ENCODE data around the gene REM2. TPM values are rescaled to one million over a fixed set of nuclear protein-coding genes. Genes with fewer than 3 reads are reported as not detected.

Gene REM2
- total RNA-seq, 3 donors from 2014 or later: 0.13 to 0.27 (median 0.15) TPM

DNA sequence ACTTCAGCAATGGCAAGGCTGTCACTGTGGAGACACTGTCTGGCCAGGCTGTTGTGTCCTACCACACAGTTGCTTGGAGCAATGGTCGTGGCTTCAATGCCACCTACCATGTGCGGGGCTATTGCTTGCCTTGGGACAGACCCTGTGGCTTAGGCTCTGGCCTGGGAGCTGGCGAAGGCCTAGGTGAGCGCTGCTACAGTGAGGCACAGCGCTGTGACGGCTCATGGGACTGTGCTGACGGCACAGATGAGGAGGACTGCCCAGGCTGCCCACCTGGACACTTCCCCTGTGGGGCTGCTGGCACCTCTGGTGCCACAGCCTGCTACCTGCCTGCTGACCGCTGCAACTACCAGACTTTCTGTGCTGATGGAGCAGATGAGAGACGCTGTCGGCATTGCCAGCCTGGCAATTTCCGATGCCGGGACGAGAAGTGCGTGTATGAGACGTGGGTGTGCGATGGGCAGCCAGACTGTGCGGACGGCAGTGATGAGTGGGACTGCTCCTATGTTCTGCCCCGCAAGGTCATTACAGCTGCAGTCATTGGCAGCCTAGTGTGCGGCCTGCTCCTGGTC is 7.2 kb upstream of the REM2 start:
- no peak for ATAC-seq
- peaks cover 24% of the 10 kb centered on the region for H3K36me3 Mint-ChIP-seq (ENCODE audit: insufficient read depth)
- H3K4me3 Mint-ChIP-seq: no peak overlapping the region
- H3K9me3 Mint-ChIP-seq: no peaks in the 10 kb centered on the region
- no peaks in the 10 kb centered on the region for H3K27me3 Mint-ChIP-seq (ENCODE audit: low read depth)
- DNase-seq: no peak
- H3K4me1 Mint-ChIP-seq (ENCODE audit: low read depth): peaks cover 29% of the 10 kb centered on the region

GRCh38 chr14:22877000-22877501 is 6.0 kb upstream of the REM2 start:
- H3K4me3 Mint-ChIP-seq: no peak overlapping the region
- DNase-seq (no peak), ATAC-seq (no peak)
- H3K4me1 Mint-ChIP-seq (ENCODE audit: low read depth): peaks cover 28% of the 10 kb centered on the region
- no peaks in the 10 kb centered on the region for H3K27me3 Mint-ChIP-seq (ENCODE audit: low read depth)
- H3K36me3 Mint-ChIP-seq (ENCODE audit: insufficient read depth): peaks cover 24% of the 10 kb centered on the region
- no peaks in the 10 kb centered on the region for H3K9me3 Mint-ChIP-seq

- no peak for ATAC-seq
- Mint-ChIP-seq H3K4me3 (no peak overlapping the region), H3K9me3 (no peaks in the 10 kb centered on the region), H3K4me1 (ENCODE audit: low read depth) (peaks cover 22% of the 10 kb centered on the region), H3K27me3 (ENCODE audit: low read depth) (no peaks in the 10 kb centered on the region), H3K36me3 (ENCODE audit: insufficient read depth) (peaks cover 20% of the 10 kb centered on the region)
- DNase-seq: no peak
Measured at GRCh38 chr14:22878271-22879246, 4.5 kb upstream of the REM2 start.

DNA sequence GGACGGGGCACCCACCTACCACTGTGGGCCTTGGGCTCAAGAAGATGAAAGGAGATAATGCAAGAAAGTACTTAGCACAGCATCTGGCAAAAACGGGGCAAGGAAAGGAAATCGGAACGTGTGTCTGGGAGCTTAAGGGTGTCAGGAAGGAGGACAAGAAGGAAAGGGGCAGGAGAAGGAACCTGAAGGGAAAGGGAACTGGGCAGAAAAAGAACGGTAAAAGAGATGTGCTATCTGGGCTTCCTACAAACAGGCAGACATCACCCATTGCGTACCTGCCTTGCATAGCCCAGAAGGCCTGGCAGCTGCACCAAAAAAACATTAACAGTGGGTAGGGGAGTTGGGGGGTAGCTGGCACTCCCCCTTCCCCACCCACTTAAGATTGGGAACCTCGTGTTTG is 958 bp upstream of the REM2 start:
- ATAC-seq (no peak), DNase-seq (no peak)
- Mint-ChIP-seq H3K36me3 (ENCODE audit: insufficient read depth) (peaks cover 8% of the 10 kb centered on the region), H3K27me3 (ENCODE audit: low read depth) (no peaks in the 10 kb centered on the region), H3K9me3 (no peaks in the 10 kb centered on the region), H3K4me3 (no peak overlapping the region), H3K4me1 (ENCODE audit: low read depth) (peaks cover 28% of the 10 kb centered on the region)

DNA sequence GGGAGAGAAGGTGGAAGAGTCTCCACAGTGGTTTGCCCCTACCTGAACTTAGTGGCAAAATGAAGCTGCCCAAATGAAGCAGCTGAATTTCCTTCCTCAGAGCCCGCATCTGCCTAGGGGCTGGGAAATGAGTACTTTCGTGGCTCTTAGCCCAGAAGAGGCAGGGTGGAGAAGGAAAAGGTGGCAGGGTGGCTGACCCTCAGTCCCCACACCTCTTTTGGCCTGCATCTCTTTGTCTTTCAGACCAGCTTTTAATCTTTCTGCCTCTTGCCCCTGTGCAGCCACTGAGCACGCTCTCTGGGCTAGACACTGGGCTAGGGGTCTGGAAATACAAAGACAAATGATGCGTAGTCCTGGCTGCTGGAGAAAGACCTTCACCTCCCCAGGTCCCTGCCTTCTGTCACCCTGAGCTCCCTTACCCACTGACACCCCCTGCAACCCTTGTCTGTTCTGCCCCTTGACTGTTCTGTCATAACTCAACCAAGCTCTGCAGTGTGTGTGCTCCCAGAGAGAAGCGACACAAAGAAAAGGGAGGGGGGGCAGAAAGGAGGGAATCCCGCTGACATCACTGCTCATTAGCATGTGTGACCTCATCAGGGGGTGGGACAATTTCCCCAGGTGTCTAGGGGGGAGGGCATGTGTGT is 371 bp upstream of the REM2 start:
- Mint-ChIP-seq H3K27me3 (ENCODE audit: low read depth) (no peaks in the 10 kb centered on the region), H3K9me3 (no peaks in the 10 kb centered on the region), H3K36me3 (ENCODE audit: insufficient read depth) (peaks cover 8% of the 10 kb centered on the region), H3K4me1 (ENCODE audit: low read depth) (peaks cover 34% of the 10 kb centered on the region), H3K4me3 (no peak overlapping the region)
- ATAC-seq: peak in 1 of 2 donors; percentile 5
- DNase-seq: peak; percentile 63

DNA sequence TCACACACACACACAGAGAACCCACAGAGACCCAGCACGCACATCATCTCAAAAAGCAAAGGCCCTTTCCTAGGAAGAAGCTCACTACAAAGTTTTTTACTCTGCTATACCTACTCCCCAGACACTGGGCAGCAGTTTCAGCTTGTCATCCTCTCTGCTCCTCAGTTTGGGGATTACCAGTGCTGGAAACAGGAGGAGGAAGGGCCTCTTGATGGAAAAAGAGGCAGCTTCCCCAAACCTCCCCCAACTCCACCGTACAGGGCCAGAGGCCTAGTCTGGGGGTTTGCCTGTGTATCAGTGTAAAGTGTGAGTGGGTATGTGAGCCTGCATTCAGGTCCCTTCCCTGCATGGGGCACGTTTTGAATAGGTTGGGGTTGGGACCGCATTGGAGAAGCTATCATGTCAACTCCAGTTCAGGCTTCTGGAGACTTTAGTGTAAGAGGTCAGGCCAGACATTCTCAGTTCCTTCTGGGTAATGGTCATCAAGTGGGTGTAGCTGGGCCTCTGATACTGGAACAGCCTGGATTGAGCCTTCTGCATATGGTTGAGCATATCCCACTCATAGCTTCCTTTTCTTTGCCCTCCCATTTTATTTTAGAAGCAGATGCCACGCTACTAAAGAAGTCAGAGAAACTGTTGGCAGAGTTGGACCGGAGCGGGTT is 1.2 kb downstream of the REM2 start:
- Mint-ChIP-seq H3K9me3 (no peaks in the 10 kb centered on the region), H3K27me3 (ENCODE audit: low read depth) (no peaks in the 10 kb centered on the region), H3K36me3 (ENCODE audit: insufficient read depth) (no peaks in the 10 kb centered on the region), H3K4me3 (no peak overlapping the region), H3K4me1 (ENCODE audit: low read depth) (peaks cover 45% of the 10 kb centered on the region)
- no peak for DNase-seq
- ATAC-seq: no peak

GRCh38 chr14:22884738-22885523 is 1.9 kb downstream of the REM2 start:
- no peak for DNase-seq
- H3K4me3 Mint-ChIP-seq: no peak overlapping the region
- peaks cover 50% of the 10 kb centered on the region for H3K4me1 Mint-ChIP-seq (ENCODE audit: low read depth)
- H3K36me3 Mint-ChIP-seq (ENCODE audit: insufficient read depth): peaks cover under 1% of the 10 kb centered on the region
- H3K9me3 Mint-ChIP-seq: no peaks in the 10 kb centered on the region
- no peaks in the 10 kb centered on the region for H3K27me3 Mint-ChIP-seq (ENCODE audit: low read depth)
- no peak for ATAC-seq

DNA sequence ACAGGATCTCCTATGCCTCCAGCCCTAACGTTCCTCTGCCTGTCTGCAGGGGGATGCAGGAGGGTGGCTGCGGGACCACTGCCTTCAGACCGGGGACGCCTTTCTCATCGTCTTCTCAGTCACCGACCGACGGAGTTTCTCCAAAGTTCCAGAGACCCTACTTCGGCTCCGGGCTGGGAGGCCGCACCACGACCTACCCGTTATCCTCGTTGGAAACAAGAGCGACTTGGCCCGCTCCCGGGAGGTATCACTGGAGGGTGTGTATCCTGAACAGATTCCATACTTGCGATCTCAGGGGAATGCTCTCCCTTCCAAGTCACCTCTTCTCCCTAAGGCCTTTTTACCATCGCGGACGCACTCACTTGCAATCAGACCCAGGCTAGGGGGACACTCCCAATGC is 3.0 kb downstream of the REM2 start:
- DNase-seq (no peak), ATAC-seq (no peak)
- H3K4me1 Mint-ChIP-seq (ENCODE audit: low read depth): peaks cover 57% of the 10 kb centered on the region
- H3K27me3 Mint-ChIP-seq (ENCODE audit: low read depth): no peaks in the 10 kb centered on the region
- H3K36me3 Mint-ChIP-seq (ENCODE audit: insufficient read depth): peaks cover 2% of the 10 kb centered on the region
- H3K4me3 Mint-ChIP-seq: peak overlapping the region; percentile 67
- H3K9me3 Mint-ChIP-seq: no peaks in the 10 kb centered on the region

GRCh38 chr14:22886500-22887259 is 3.7 kb downstream of the REM2 start:
- Mint-ChIP-seq H3K27me3 (ENCODE audit: low read depth) (no peaks in the 10 kb centered on the region), H3K4me1 (ENCODE audit: low read depth) (peaks cover 56% of the 10 kb centered on the region), H3K9me3 (no peaks in the 10 kb centered on the region), H3K36me3 (ENCODE audit: insufficient read depth) (peaks cover 2% of the 10 kb centered on the region), H3K4me3 (peak overlapping the region; percentile 79)
- ATAC-seq (peak; percentile 64 to 66), DNase-seq (peak; percentile 65)

DNA sequence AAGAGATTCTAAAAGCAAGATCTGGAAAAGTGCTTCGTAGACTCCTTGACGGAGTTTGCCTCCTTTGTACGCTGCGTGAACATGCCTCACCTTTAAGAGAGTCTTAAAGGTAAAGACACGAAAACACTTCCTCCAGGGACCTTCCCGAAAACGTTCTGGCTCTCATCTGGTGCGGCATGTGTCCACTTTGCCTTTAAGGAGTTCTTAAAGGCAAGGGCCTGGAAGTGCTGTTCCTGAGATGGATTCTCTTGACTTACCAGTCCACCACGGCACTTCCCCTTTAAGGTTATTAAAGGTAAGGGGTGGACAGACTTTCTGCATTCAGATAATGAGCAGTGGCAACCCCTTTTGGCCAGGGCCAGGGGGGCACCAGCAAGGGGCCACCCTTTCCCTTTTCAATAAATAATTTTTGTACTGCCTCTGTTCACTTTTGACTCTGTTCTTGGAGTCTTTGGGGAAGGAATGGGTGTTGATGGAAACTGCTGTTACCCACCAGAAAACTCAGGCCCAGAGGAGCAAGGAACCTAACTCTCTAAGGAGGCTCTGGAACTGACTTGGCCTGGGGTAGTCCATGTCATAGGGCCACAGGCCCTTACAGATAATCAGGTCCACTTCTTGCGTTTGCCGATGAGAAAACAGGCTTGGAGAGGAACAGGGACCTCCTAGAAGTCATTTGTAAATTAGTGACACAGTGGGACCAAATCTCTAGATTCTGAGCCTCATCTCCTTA is 4.4 kb downstream of the REM2 start:
- Mint-ChIP-seq H3K4me1 (ENCODE audit: low read depth) (peaks cover 53% of the 10 kb centered on the region), H3K27me3 (ENCODE audit: low read depth) (no peaks in the 10 kb centered on the region), H3K36me3 (ENCODE audit: insufficient read depth) (peaks cover 4% of the 10 kb centered on the region), H3K4me3 (peak overlapping the region; percentile 79), H3K9me3 (no peaks in the 10 kb centered on the region)
- DNase-seq (no peak), ATAC-seq (peak; percentile 26 to 28)

DNA sequence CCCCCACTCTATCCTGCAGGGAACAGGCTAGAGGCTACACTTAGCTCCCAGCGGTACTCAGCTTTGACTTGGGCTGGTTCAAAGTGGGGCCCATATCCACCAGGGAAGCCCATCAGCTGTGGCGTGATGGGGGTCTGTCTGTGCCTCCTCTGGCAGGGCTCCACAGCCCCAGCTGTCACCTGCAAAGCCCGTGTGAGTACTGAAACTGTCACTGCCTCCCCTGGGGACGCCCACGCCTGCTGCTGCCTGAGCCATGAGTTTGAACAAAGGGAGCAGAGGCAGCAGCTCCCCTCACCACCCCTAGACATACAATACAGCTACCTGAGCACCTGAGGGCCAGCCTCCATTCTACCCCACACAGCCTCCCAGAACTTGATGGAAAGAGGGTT is 5.0 kb downstream of the REM2 start:
- Mint-ChIP-seq H3K9me3 (no peaks in the 10 kb centered on the region), H3K36me3 (ENCODE audit: insufficient read depth) (peaks cover 4% of the 10 kb centered on the region), H3K27me3 (ENCODE audit: low read depth) (no peaks in the 10 kb centered on the region), H3K4me3 (peak overlapping the region; percentile 79), H3K4me1 (ENCODE audit: low read depth) (peaks cover 53% of the 10 kb centered on the region)
- DNase-seq (peak; percentile 61), ATAC-seq (peak; percentile 40 to 45)

DNA sequence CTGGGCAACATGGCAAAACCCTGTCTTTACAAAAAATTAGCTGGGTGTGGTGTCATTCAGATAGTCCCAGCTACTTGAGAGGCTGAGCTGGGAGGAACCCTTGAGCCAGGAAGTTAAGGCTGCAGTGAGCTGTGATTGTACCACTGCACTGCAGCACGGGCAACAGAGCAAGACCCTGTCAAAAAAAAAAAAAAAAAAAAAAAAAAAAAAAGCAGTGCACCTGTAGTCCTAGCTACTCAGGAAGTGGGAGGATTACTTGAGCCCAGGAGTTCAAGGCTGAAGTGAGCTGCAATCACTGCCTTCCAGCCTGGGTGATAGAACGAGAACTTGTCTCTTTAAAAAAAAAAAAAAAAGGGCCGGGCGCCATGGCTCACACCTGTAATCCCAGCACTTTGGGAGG is 5.6 kb downstream of the REM2 start:
- DNase-seq: no peak

More for the DNA sequence above, 5.6 kb downstream of the REM2 start:
- no peak for ATAC-seq
- no peaks in the 10 kb centered on the region for H3K27me3 Mint-ChIP-seq (ENCODE audit: low read depth)
- no peaks in the 10 kb centered on the region for H3K9me3 Mint-ChIP-seq
- peaks cover 7% of the 10 kb centered on the region for H3K36me3 Mint-ChIP-seq (ENCODE audit: insufficient read depth)
- no peak overlapping the region for H3K4me3 Mint-ChIP-seq
- H3K4me1 Mint-ChIP-seq (ENCODE audit: low read depth): peaks cover 48% of the 10 kb centered on the region

All from activated T-cell treated with anti-CD3 and anti-CD28 coated beads, Interleukin-2, amount 50 U/mL, for 4 hours (primary cell).